HS-5 (cell line): Measurements from ENCODE around the gene GARIN6.
"Not testable (repeated sequence)": the region's sequence is repeated elsewhere in the genome, so short reads cannot be mapped to it uniquely, and the experiment has no call there.

Source experiments
- DNase-seq: peaks from one replicate; pipeline ENCODE4 v3.0.0-alpha.2; 2012; ENCODE audit warnings: low read depth

The GARIN6 gene

GRCh38 chr12:99647453-99647852 lies at the start of gene GARIN6:
TSS of gene GARIN6 (plus strand) at chr12:99647753. CDS start at chr12:99648175, 422 bp downstream.
- no peak for DNase-seq

- no peak for DNase-seq
Observed at GRCh38 chr12:99598785-99599184, 48.8 kb upstream of the GARIN6 start.

GRCh38 chr12:99600388-99600787 lies 47.2 kb upstream of the GARIN6 start:
- DNase-seq = no peak

GRCh38 chr12:99609455-99610181 lies 37.9 kb upstream of the GARIN6 start:
- no peak for DNase-seq

GRCh38 chr12:99611117-99611516 lies 36.4 kb upstream of the GARIN6 start:
- DNase-seq = peak; percentile 34

GRCh38 chr12:99611599-99611998 lies 36.0 kb upstream of the GARIN6 start:
- peak; percentile 26 for DNase-seq

GRCh38 chr12:99618657-99619056 lies 28.9 kb upstream of the GARIN6 start:
- no peak for DNase-seq

- peak; percentile 4 for DNase-seq
Observed at GRCh38 chr12:99619389-99620158, 28.0 kb upstream of the GARIN6 start.

- DNase-seq = no peak
Observed at GRCh38 chr12:99620159-99620479, 27.4 kb upstream of the GARIN6 start.

GRCh38 chr12:99624591-99624990 lies 23.0 kb upstream of the GARIN6 start:
- not testable (repeated sequence) for DNase-seq

GRCh38 chr12:99627459-99627858 lies 20.1 kb upstream of the GARIN6 start:
- no peak for DNase-seq

- no peak for DNase-seq
Observed at GRCh38 chr12:99644629-99645028, 2.9 kb upstream of the GARIN6 start.

GRCh38 chr12:99648183-99648582 lies 630 bp downstream of the GARIN6 start:
- DNase-seq = no peak

- DNase-seq = no peak
Observed at GRCh38 chr12:99649551-99649950, 2.0 kb downstream of the GARIN6 start.

- DNase-seq = no peak
Observed at GRCh38 chr12:99658671-99659349, 11.3 kb downstream of the GARIN6 start.

- peak; percentile 19 for DNase-seq
Observed at GRCh38 chr12:99670635-99671034, 23.1 kb downstream of the GARIN6 start.

- no peak for DNase-seq
Observed at GRCh38 chr12:99680276-99680675, 32.7 kb downstream of the GARIN6 start.

GRCh38 chr12:99686142-99686541 lies 38.6 kb downstream of the GARIN6 start:
- DNase-seq = no peak

- DNase-seq = no peak
Observed at GRCh38 chr12:99695050-99695449, 47.5 kb downstream of the GARIN6 start.
